ENCODE measurements around the gene DENND1B.

DNA sequence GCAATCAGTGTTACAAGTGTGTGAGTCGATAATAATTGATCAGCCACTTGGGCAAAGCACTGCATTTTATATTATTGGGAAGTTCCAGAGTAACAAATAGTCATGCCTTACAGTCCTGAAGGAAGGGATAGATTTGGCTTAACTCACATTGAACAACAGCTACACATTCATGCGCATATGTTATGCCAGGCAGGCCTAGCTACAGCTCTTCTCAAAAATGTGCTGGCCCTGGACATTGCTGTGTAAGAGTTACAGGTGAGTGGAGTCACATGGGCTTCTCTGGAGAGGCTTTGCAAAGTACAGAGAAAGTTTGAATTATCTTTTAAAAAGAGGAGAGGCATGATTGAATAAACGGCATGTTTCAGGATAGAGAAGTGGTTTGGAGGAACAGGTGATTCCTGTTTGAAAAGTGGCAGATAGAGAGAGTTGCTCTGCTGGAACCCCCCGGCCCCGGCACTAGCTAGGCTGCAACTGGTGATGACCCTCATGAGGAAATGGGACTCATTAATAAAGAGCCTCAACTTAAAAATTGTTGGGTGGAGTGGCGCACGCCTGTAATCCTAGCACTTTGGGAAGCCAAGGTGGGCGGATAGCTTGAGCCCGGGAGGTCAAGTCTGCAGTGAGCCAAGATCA is 306.6 kb downstream of the DENND1B start:
- TF ChIP-seq, protein P1, sequence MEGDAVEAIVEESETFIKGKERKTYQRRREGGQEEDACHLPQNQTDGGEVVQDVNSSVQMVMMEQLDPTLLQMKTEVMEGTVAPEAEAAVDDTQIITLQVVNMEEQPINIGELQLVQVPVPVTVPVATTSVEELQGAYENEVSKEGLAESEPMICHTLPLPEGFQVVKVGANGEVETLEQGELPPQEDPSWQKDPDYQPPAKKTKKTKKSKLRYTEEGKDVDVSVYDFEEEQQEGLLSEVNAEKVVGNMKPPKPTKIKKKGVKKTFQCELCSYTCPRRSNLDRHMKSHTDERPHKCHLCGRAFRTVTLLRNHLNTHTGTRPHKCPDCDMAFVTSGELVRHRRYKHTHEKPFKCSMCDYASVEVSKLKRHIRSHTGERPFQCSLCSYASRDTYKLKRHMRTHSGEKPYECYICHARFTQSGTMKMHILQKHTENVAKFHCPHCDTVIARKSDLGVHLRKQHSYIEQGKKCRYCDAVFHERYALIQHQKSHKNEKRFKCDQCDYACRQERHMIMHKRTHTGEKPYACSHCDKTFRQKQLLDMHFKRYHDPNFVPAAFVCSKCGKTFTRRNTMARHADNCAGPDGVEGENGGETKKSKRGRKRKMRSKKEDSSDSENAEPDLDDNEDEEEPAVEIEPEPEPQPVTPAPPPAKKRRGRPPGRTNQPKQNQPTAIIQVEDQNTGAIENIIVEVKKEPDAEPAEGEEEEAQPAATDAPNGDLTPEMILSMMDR (conservative IDR thresholded peaks at IDR 0.05), result no peak
- TF ChIP-seq EZH2 (IDR thresholded peaks at IDR 0.05; ENCODE audit: low read depth), result no peak
